H1 (cell line): Measurements from ENCODE around the gene P2RY11. TPM values are rescaled to one million over a fixed set of nuclear protein-coding genes. Genes with fewer than 3 reads are reported as not detected.

Experiments used
- CTCF ChIA-PET: fragments of 300-600 bp; sonication (Branson Sonifier 250); formaldehyde crosslinking; loops from one replicate; lab custom pipeline; 2021; ENCODE audit not compliant: partially characterized antibody; lab: Charles Lee
- POLR2A ChIA-PET: fragments of 300-600 bp; sonication (Branson Sonifier 250); formaldehyde crosslinking; loops from one replicate; lab custom pipeline; 2021; ENCODE audit warnings: inconsistent platforms; ENCODE audit not compliant: partially characterized antibody; lab: Charles Lee
- DNase-seq, 2 experiments: peaks; one replicate each; pipeline versions ENCODE4 v3.0.0 to v3.0.0-alpha.2; 2010 to 2022; ENCODE audit warnings: low spot score in 2 of 2, low read depth in 1 of 2, mixed read lengths in 1 of 2
- FAIRE-seq: peaks from 2 replicates; lab custom pipeline; 2011; peaks lifted over from hg19 to GRCh38; lab: Jason Lieb, UNC
- H2AFZ ChIP-seq: 2 replicates; pipeline ENCODE4 v1.8.1; 2012; ENCODE audit warnings: low read length, inconsistent platforms
- H2AK5ac ChIP-seq: 2 replicates; pipeline ENCODE4 v1.6.1; 2013; ENCODE audit warnings: low read depth, low read length
- H2BK120ac ChIP-seq: replicated peaks from 2 replicates; pipeline ENCODE3; 2013; ENCODE audit warnings: low read depth, low read length, inconsistent platforms
- H2BK12ac ChIP-seq: 2 replicates; pipeline ENCODE4 v1.6.1; 2013; ENCODE audit warnings: low read depth, low read length
- H2BK15ac ChIP-seq: 2 replicates; pipeline ENCODE4 v1.6.1; 2013; ENCODE audit warnings: low read length
- H2BK20ac ChIP-seq: 2 replicates; pipeline ENCODE4 v1.6.1; 2013; ENCODE audit warnings: low read length
- H2BK5ac ChIP-seq: 2 replicates; pipeline ENCODE4 v1.6.1; 2013; ENCODE audit warnings: low read depth, low read length
- H3K14ac ChIP-seq: 2 replicates; pipeline ENCODE4 v1.6.1; 2013; ENCODE audit warnings: inconsistent platforms; ENCODE audit not compliant: insufficient read length
- H3K18ac ChIP-seq: 2 replicates; pipeline ENCODE4 v1.6.1; 2013; ENCODE audit warnings: low read length; ENCODE audit errors: extremely low read depth
- H3K23ac ChIP-seq: 2 replicates; pipeline ENCODE4 v1.6.1; 2013; ENCODE audit warnings: inconsistent platforms; ENCODE audit not compliant: insufficient read length
- H3K23me2 ChIP-seq: 2 replicates; pipeline ENCODE4 v1.6.1; 2013; ENCODE audit warnings: low read depth, low read length
- H3K27ac ChIP-seq: 2 replicates; pipeline ENCODE4 v1.6.1; 2011; ENCODE audit warnings: low read depth, low read length, inconsistent platforms
- H3K27me3 ChIP-seq, 4 experiments: replicated peaks in 1 of 4; 1 replicate in 1 of 4; 2 replicates in 3 of 4; pipeline versions ENCODE4 v1.6.1 to v1.8.1; 2011 to 2013; ENCODE audit warnings: low read length in 3 of 4, mild to moderate bottlenecking in 3 of 4, inconsistent platforms in 2 of 4, mixed read lengths in 2 of 4, moderate library complexity in 1 of 4; ENCODE audit not compliant: control insufficient read depth in 3 of 4, insufficient read depth in 3 of 4; ENCODE audit errors: extremely low read depth in 1 of 4
- H3K36me3 ChIP-seq, 4 experiments: 2 replicates each; pipeline versions ENCODE4 v1.6.1 to v1.8.1; 2011 to 2013; ENCODE audit warnings: mild to moderate bottlenecking in 4 of 4, low read length in 3 of 4, moderate library complexity in 2 of 4, control low read depth in 1 of 4, inconsistent platforms in 1 of 4; ENCODE audit not compliant: insufficient read depth in 4 of 4, control insufficient read depth in 2 of 4
- H3K4ac ChIP-seq: replicated peaks from 2 replicates; pipeline ENCODE3; 2013; ENCODE audit warnings: low read length, low read depth, mixed read lengths, inconsistent platforms; ENCODE audit not compliant: insufficient read length
- H3K4me1 ChIP-seq, 4 experiments: replicated peaks in 1 of 4; 1 replicate in 1 of 4; 2 replicates in 3 of 4; pipeline versions ENCODE4 v1.6.1 to v1.8.1; 2011 to 2013; ENCODE audit warnings: low read length in 3 of 4, inconsistent platforms in 2 of 4, mixed read lengths in 1 of 4; ENCODE audit not compliant: insufficient read depth in 4 of 4, control insufficient read depth in 3 of 4
- H3K4me2 ChIP-seq, 2 experiments: 2 replicates each; pipeline versions ENCODE4 v1.6.1 to v1.8.1; 2011 to 2013; ENCODE audit warnings: low read depth in 2 of 2, low read length in 2 of 2, control low read depth in 1 of 2, inconsistent platforms in 1 of 2, mild to moderate bottlenecking in 1 of 2; ENCODE audit not compliant: insufficient read depth in 1 of 2
- H3K4me3 ChIP-seq, 4 experiments: fragments of 200-600, 300-600 bp in 1 of 4; sonication (generic), shearing (Covaris generic), sonication (Bioruptor Twin) in 1 of 4; 2 replicates each; pipeline versions ENCODE4 v1.5.1 to v1.8.1; 2011 to 2016; ENCODE audit warnings: low read length in 4 of 4, low read depth in 3 of 4, control low read depth in 2 of 4, inconsistent platforms in 2 of 4, mild to moderate bottlenecking in 2 of 4, mixed read lengths in 1 of 4, moderate library complexity in 1 of 4; ENCODE audit not compliant: insufficient read depth in 2 of 4; ENCODE audit errors: extremely low read depth in 1 of 4
- H3K56ac ChIP-seq: replicated peaks from 2 replicates; pipeline ENCODE3; 2013; ENCODE audit warnings: low read depth, mild to moderate bottlenecking, mixed read lengths, low read length, inconsistent platforms; ENCODE audit not compliant: insufficient read length
- H3K79me1 ChIP-seq: 2 replicates; pipeline ENCODE4 v1.6.1; 2013; ENCODE audit warnings: low read depth, low read length, control low read depth
- H3K79me2 ChIP-seq, 2 experiments: 2 replicates each; pipeline versions ENCODE4 v1.6.1 to v1.8.1; 2012 to 2013; ENCODE audit warnings: low read length in 2 of 2, mild to moderate bottlenecking in 2 of 2, inconsistent platforms in 1 of 2; ENCODE audit not compliant: insufficient read depth in 2 of 2, control insufficient read depth in 1 of 2
- H3K9ac ChIP-seq, 4 experiments: replicated peaks in 1 of 4; 1 replicate in 1 of 4; 2 replicates in 3 of 4; pipeline versions ENCODE4 v1.6.1 to v1.8.1; 2011 to 2013; ENCODE audit warnings: low read depth in 3 of 4, low read length in 3 of 4, control low read depth in 2 of 4, mild to moderate bottlenecking in 2 of 4, moderate library complexity in 2 of 4, inconsistent platforms in 1 of 4; ENCODE audit errors: extremely low read depth in 1 of 4
- H3K9me3 ChIP-seq, 2 experiments: 2 replicates each; pipeline versions ENCODE4 v1.6.1 to v1.8.1; 2012 to 2013; ENCODE audit warnings: mild to moderate bottlenecking in 2 of 2, moderate library complexity in 2 of 2, control low read depth in 1 of 2, inconsistent platforms in 1 of 2, low read depth in 1 of 2, low read length in 1 of 2, mixed read lengths in 1 of 2; ENCODE audit not compliant: insufficient read depth in 2 of 2
- H4K20me1 ChIP-seq, 2 experiments: replicated peaks in 1 of 2; 2 replicates each; pipeline versions ENCODE3 to v1.8.1; 2011 to 2013; ENCODE audit warnings: inconsistent platforms in 2 of 2, low read length in 2 of 2, mild to moderate bottlenecking in 1 of 2; ENCODE audit not compliant: insufficient read depth in 2 of 2, control insufficient read depth in 1 of 2
- H4K5ac ChIP-seq: 2 replicates; pipeline ENCODE4 v1.6.1; 2013; ENCODE audit warnings: low read length, low read depth, mixed read lengths, inconsistent platforms; ENCODE audit not compliant: insufficient read length
- H4K8ac ChIP-seq: 2 replicates; pipeline ENCODE4 v1.8.0; 2013; ENCODE audit warnings: mild to moderate bottlenecking, moderate library complexity, low read length, inconsistent platforms; ENCODE audit not compliant: insufficient read depth; ENCODE audit errors: extremely low read depth
- H4K91ac ChIP-seq: replicated peaks from 2 replicates; pipeline ENCODE3; 2013; ENCODE audit warnings: low read length, mixed read lengths, inconsistent platforms; ENCODE audit not compliant: insufficient read length
- CTCF ChIP-seq, 3 experiments: IDR thresholded peaks; 1 replicate in 2 of 3; 2 replicates in 1 of 3; pipeline versions ENCODE4 v1.5.1 to v1.6.1; 2011; ENCODE audit warnings: low read length in 3 of 3, mild to moderate bottlenecking in 3 of 3, inconsistent platforms in 2 of 3, low read depth in 1 of 3, moderate library complexity in 1 of 3; ENCODE audit not compliant: insufficient read depth in 1 of 3; ENCODE audit errors: control extremely low read depth in 1 of 3
- KDM1A ChIP-seq: fragments of 200-600, 300-600 bp; sonication (generic); IDR thresholded peaks from 2 replicates; pipeline ENCODE4 v1.7.1; 2016; ENCODE audit warnings: mild to moderate bottlenecking, low read length, borderline replicate concordance
- WGBS, 2 experiments: shearing (Covaris generic) in 1 of 2; methylation state at CpG; one replicate each; pipeline versions ENCODE4 v1.1.6 to v1.1.7; 2013 to 2015; ENCODE audit warnings: low lambda C conversion rate in 2 of 2, mixed read lengths in 2 of 2, inconsistent platforms in 1 of 2, low coverage in 1 of 2, missing lambda C conversion rate in 1 of 2; ENCODE audit not compliant: insufficient replicate concordance in 2 of 2, insufficient coverage in 1 of 2, insufficient read length in 1 of 2; ENCODE audit errors: extremely low coverage in 1 of 2, missing lambda C conversion rate in 1 of 2; 5-methylcytosine and 5-hydroxymethylcytosine counted together
- polyA plus RNA-seq, 7 experiments: library from polyadenylated mRNA; depleted of rRNA in 3 of 7; stranded (reverse) in 5 of 7; unstranded in 2 of 7; fragments of >200 nt in 5 of 7; fragments of 200-250 nt in 2 of 7; gene quantifications; 1 replicate in 5 of 7; 2 replicates in 1 of 7; 4 replicates in 1 of 7; pipeline versions ENCODE4 v1.2.1 to v1.2.3, GENCODE V29; 2011 to 2013; ENCODE audit warnings: missing spikeins in 2 of 7, mixed read lengths in 2 of 7
- total RNA-seq: library from RNA; stranded (reverse); fragmentation: NEBNext Ultra II Directional; extraction: Animal tissue kit (Norgen Biotek cat#: 25700); gene quantifications from 2 replicates; pipeline ENCODE4 v1.2.1, GENCODE V29; 2021

Gene P2RY11
- total and polyA plus RNA-seq, 2 of the 8 experiments (the other 6 are each of a cell fraction or from before 2014, with no cell fraction given): 9.2 to 18.0 TPM

GRCh38 chr19:10088949-10089554 is 22.4 kb upstream of the P2RY11 start:
- Histone ChIP-seq H3K27me3 (peaks cover 0 to 2% (median 0%) of the 10 kb centered on the region in 4 experiments; a peak in 1 of 7 replicates), H3K4me3 (no peak overlapping the region), H3K9ac (no peak overlapping the region), H4K5ac (no peak overlapping the region), H3K36me3 (peaks cover 0 to 3% (median 1%) of the 10 kb centered on the region in 4 experiments; a peak in 2 of 8 replicates), H3K18ac (no peak overlapping the region), H3K23me2 (peaks cover 13% of the 10 kb centered on the region; the same call in 1 of the 2 replicates), H4K20me1 (peaks cover 0 to 7% of the 10 kb centered on the region in 2 experiments), H2AK5ac (no peak overlapping the region), H3K79me2 (no peaks in the 10 kb centered on the region), H3K79me1 (no peaks in the 10 kb centered on the region), H2BK5ac (no peak overlapping the region), H3K4me2 (no peak overlapping the region), H3K23ac (no peak overlapping the region), H3K4me1 (peaks cover 0 to 4% (median 3%) of the 10 kb centered on the region in 4 experiments; a peak in 4 of 7 replicates), H4K8ac (no peak overlapping the region; the same call in 1 of the 2 replicates), H2BK12ac (no peak overlapping the region), H2BK15ac (no peak overlapping the region), H3K4ac (no peak overlapping the region), H4K91ac (no peak overlapping the region), H3K9me3 (no peaks in the 10 kb centered on the region), H2AFZ (no peak overlapping the region), H3K56ac (no peak overlapping the region), H3K14ac (no peak overlapping the region), H3K27ac (no peak overlapping the region), H2BK120ac (no peak overlapping the region), H2BK20ac (no peak overlapping the region)
- 82% methylated on average over 6 of the region's 6 CpGs; no CpG with 5 or more reads in 1 of the 2 experiments for WGBS, 2 experiments
- ChIA-PET POLR2A (interaction anchor here (0.6 to 15.1 kb wide), 3 partner anchors 23 to 173 kb away, joined by 4 to 240 read pairs (median 4); partner anchors contain the start of genes P2RY11 and PPAN), CTCF (interaction anchor here (0.6 to 1.5 kb wide), 3 partner anchors 11 to 1598 kb away, joined by 3 to 8 read pairs (median 3); no protein-coding TSS in a partner anchor)
- TF ChIP-seq KDM1A (0 out of 2 replicates have a peak, but pooled peaks have one; percentile 32), CTCF (IDR thresholded peaks at IDR 0.05; ENCODE audit: control extremely low read depth in 1 of 3, insufficient read depth in 1 of 3, low read depth in 1 of 3, low read length in 3 of 3) (no peak)
- DNase-seq: no peak
- no peak for FAIRE-seq
